HEK293 (cell line): ENCODE measurements around the gene NLGN1.

Source experiments
- BCL11A ChIP-seq: fragments of 450-650 bp; formaldehyde crosslinking; IDR thresholded peaks from 2 replicates; pipeline ENCODE4 v1.5.1; 2016; ENCODE audit warnings: low read depth, missing biosample characterization, missing genetic modification characterization
- GFI1B ChIP-seq: fragments of 450-650 bp; formaldehyde crosslinking; IDR thresholded peaks from 2 replicates; pipeline ENCODE4 v1.5.1; 2016; ENCODE audit warnings: missing biosample characterization, missing genetic modification characterization
- GLIS1 ChIP-seq: fragments of 450-650 bp; formaldehyde crosslinking; IDR thresholded peaks from 2 replicates; pipeline ENCODE4 v1.5.1; 2016; ENCODE audit warnings: missing biosample characterization, missing genetic modification characterization
- HOXD13 ChIP-seq: sonication (generic); formaldehyde crosslinking; IDR thresholded peaks from 2 replicates; pipeline ENCODE4 v1.8.0; 2022; ENCODE audit warnings: missing genetic modification reagents, borderline replicate concordance
- KLF9 ChIP-seq: fragments of 450-650 bp; formaldehyde crosslinking; IDR thresholded peaks from 2 replicates; pipeline ENCODE4 v1.5.1; 2016; ENCODE audit warnings: missing biosample characterization, missing genetic modification characterization, low read depth
- PRDM2 ChIP-seq: fragments of 450-650 bp; formaldehyde crosslinking; IDR thresholded peaks from 2 replicates; pipeline ENCODE4 v1.5.1; 2016; ENCODE audit warnings: missing biosample characterization, missing genetic modification characterization, borderline replicate concordance
- SCRT1 ChIP-seq: fragments of 450-650 bp; formaldehyde crosslinking; IDR thresholded peaks from 2 replicates; pipeline ENCODE4 v1.5.1; 2016; ENCODE audit warnings: missing biosample characterization, missing genetic modification characterization, borderline replicate concordance
- TRIM28 ChIP-seq: IDR thresholded peaks from 2 replicates; pipeline ENCODE4 v1.6.1; 2011; ENCODE audit warnings: low read length, control low read depth, borderline replicate concordance
- ZBTB1 ChIP-seq: fragments of 450-650 bp; formaldehyde crosslinking; IDR thresholded peaks from 2 replicates; pipeline ENCODE4 v1.5.1; 2016; ENCODE audit warnings: missing biosample characterization, missing genetic modification characterization
- ZBTB20 ChIP-seq: fragments of 450-650 bp; formaldehyde crosslinking; IDR thresholded peaks from 2 replicates; pipeline ENCODE4 v1.5.1; 2016; ENCODE audit warnings: missing biosample characterization, missing genetic modification characterization
- ZBTB48 ChIP-seq: fragments of 450-650 bp; formaldehyde crosslinking; IDR thresholded peaks from 2 replicates; pipeline ENCODE4 v1.5.1; 2016; ENCODE audit warnings: missing biosample characterization, missing genetic modification characterization
- ZBTB7A ChIP-seq: fragments of 450-650 bp; formaldehyde crosslinking; IDR thresholded peaks from 2 replicates; pipeline ENCODE4 v1.5.1; 2016; ENCODE audit warnings: low read depth, missing biosample characterization, missing genetic modification characterization
- ZEB2 ChIP-seq: fragments of 450-650 bp; formaldehyde crosslinking; IDR thresholded peaks from 2 replicates; pipeline ENCODE4 v1.5.1; 2016; ENCODE audit warnings: missing biosample characterization, missing genetic modification characterization
- ZFHX2 ChIP-seq: fragments of 450-650 bp; formaldehyde crosslinking; conservative IDR thresholded peaks from 2 replicates; pipeline ENCODE4 v1.5.1; 2016; ENCODE audit warnings: missing biosample characterization, missing genetic modification characterization
- ZFP37 ChIP-seq: fragments of 450-650 bp; formaldehyde crosslinking; IDR thresholded peaks from 2 replicates; pipeline ENCODE4 v1.5.1; 2016; ENCODE audit warnings: missing biosample characterization, missing genetic modification characterization
- ZNF184 ChIP-seq: fragments of 450-650 bp; IDR thresholded peaks from 2 replicates; pipeline ENCODE4 v1.5.1; 2018; ENCODE audit warnings: missing biosample characterization, mild to moderate bottlenecking, missing genetic modification characterization
- ZNF223 ChIP-seq: fragments of 450-650 bp; formaldehyde crosslinking; IDR thresholded peaks from 2 replicates; pipeline ENCODE4 v1.5.1; 2016; ENCODE audit warnings: missing biosample characterization, missing genetic modification characterization
- ZNF24 ChIP-seq: fragments of 450-650 bp; formaldehyde crosslinking; IDR thresholded peaks from 2 replicates; pipeline ENCODE4 v1.5.1; 2016; ENCODE audit warnings: missing biosample characterization, missing genetic modification characterization
- ZNF274 ChIP-seq, 2 experiments: fragments of 200-500 bp in 1 of 2; fragments of 450-650 bp in 1 of 2; sonication (Bioruptor generic) in 1 of 2; formaldehyde crosslinking in 1 of 2; IDR thresholded peaks; 2 replicates each; pipeline versions ENCODE4 v1.5.1 to v1.6.1; 2014 to 2016; ENCODE audit warnings: borderline replicate concordance in 1 of 2, inconsistent platforms in 1 of 2, low read length in 1 of 2, missing biosample characterization in 1 of 2, missing genetic modification characterization in 1 of 2
- ZNF37A ChIP-seq: fragments of 450-650 bp; IDR thresholded peaks from 2 replicates; pipeline ENCODE4 v1.5.1; 2018; ENCODE audit warnings: missing biosample characterization, missing genetic modification characterization
- ZNF488 ChIP-seq: fragments of 450-650 bp; formaldehyde crosslinking; IDR thresholded peaks from 2 replicates; pipeline ENCODE4 v1.5.1; 2016; ENCODE audit warnings: missing biosample characterization, missing genetic modification characterization
- ZNF501 ChIP-seq: fragments of 450-650 bp; formaldehyde crosslinking; IDR thresholded peaks from 2 replicates; pipeline ENCODE4 v1.5.1; 2016; ENCODE audit warnings: missing biosample characterization, missing genetic modification characterization
- ZNF529 ChIP-seq: fragments of 450-650 bp; formaldehyde crosslinking; IDR thresholded peaks from 2 replicates; pipeline ENCODE4 v1.5.1; 2017; ENCODE audit warnings: missing genetic modification characterization, missing biosample characterization; ENCODE audit not compliant: insufficient replicate concordance
- ZNF561 ChIP-seq: fragments of 450-650 bp; IDR thresholded peaks from 2 replicates; pipeline ENCODE4 v1.5.1; 2018; ENCODE audit warnings: missing biosample characterization, missing genetic modification characterization, borderline replicate concordance
- ZNF585B ChIP-seq: fragments of 450-650 bp; formaldehyde crosslinking; IDR thresholded peaks from 2 replicates; pipeline ENCODE4 v1.5.1; 2016; ENCODE audit warnings: missing biosample characterization, missing genetic modification characterization
- ZNF596 ChIP-seq: fragments of 450-650 bp; IDR thresholded peaks from 2 replicates; pipeline ENCODE4 v1.5.0; 2018; ENCODE audit warnings: missing biosample characterization, mild to moderate bottlenecking, missing genetic modification characterization, moderate library complexity
- ZNF76 ChIP-seq: fragments of 450-650 bp; formaldehyde crosslinking; IDR thresholded peaks from 2 replicates; pipeline ENCODE4; 2016; ENCODE audit warnings: low read depth, missing biosample characterization, missing genetic modification characterization, borderline replicate concordance
- ZSCAN23 ChIP-seq: fragments of 450-650 bp; formaldehyde crosslinking; IDR thresholded peaks from 2 replicates; pipeline ENCODE4 v1.5.1; 2016; ENCODE audit warnings: missing biosample characterization, missing genetic modification characterization
- TF ChIP-seq, protein P1 (sequence below): fragments of 450-650 bp; formaldehyde crosslinking; IDR thresholded peaks from 2 replicates; pipeline ENCODE4 v1.5.1; 2016; ENCODE audit warnings: missing biosample characterization, missing genetic modification characterization

The NLGN1 gene

DNA sequence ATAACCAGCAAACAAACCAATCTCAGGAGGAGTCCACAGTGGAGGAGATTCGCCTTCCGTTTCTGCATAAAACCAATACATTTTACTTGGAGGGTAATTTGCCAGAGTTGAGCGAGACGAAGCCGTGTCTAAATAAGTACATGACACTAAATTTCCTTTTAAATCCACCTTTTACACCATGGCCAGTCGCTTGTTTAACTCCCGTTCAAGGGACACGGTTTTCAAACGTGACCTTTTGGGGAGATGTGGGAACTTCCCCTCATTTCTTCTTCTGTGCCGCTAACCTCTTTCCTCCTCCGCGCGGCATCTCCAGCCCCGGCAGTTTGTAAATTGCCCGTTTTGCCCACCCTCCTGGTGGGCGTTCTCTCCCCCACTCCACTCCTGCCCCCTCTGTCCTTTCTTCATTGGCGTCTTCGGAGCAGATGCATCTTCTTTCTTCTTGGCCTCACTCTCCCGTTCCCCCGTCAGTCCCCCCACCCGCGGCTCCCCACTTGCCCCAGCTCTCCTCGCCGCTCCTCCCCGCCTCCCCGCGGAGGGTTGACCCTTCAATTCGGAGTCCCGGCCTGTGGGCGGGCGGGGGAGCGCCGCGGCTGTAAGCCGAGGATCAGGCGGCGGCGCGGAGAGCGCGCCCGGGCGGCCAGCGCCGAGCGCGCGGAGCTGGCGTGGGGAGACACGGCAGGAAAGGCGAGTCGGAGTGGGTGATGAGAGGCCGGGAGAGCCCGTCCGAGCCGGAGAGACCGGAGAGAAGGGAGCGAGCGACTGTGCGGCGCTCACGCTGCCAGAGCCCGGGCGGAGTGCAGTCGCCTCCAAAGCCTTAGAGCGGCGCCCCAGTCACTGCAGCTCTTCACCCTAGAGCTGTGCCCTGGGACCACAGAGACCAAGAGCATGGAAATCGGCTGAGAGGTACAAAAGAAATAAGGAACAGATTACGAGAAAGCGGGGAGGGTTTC is at the start of gene NLGN1 (continued):
- TF ChIP-seq ZNF76 = peak; percentile 82
- TF ChIP-seq GFI1B (tag by site-specific recombination) = no peak
- 0 out of 2 replicates have a peak, but pooled peaks have one; percentile 52 for TF ChIP-seq ZEB2 (tag by site-specific recombination)
- TF ChIP-seq BCL11A = 0 out of 2 replicates have a peak, but pooled peaks have one; percentile 68
- TF ChIP-seq ZBTB7A (tag by site-specific recombination) = no peak
- TF ChIP-seq ZFP37 = 0 out of 2 replicates have a peak, but pooled peaks have one; percentile 18
- TF ChIP-seq ZBTB20 = no peak; the same call in 1 of the 2 replicates
- TF ChIP-seq ZSCAN23 = peak; percentile 17; the same call in 1 of the 2 replicates
- TF ChIP-seq GLIS1 (tag by site-specific recombination) = peak; percentile 49
- peak; percentile 21; the same call in 1 of the 2 replicates for TF ChIP-seq ZNF561 (tag by site-specific recombination)
- peak; percentile 50; the same call in 1 of the 2 replicates for TF ChIP-seq ZNF596 (tag by site-specific recombination)
- TF ChIP-seq ZNF223 (tag by site-specific recombination) = no peak
- no peak for TF ChIP-seq ZNF529 (tag by site-specific recombination)
- 0 out of 2 replicates have a peak, but pooled peaks have one; percentile 28 for TF ChIP-seq ZNF24
- TF ChIP-seq ZNF501 = no peak
- no peak for TF ChIP-seq ZNF488 (tag by site-specific recombination)
- no peak for TF ChIP-seq SCRT1 (tag by site-specific recombination)
- no peak for TF ChIP-seq TRIM28
- no peak for TF ChIP-seq ZNF274 (IDR thresholded peaks at IDR 0.05; ENCODE audit: low read length)
- TF ChIP-seq ZNF274 (tag by site-specific recombination; IDR thresholded peaks at IDR 0.05; ENCODE audit: borderline replicate concordance) = no peak
- TF ChIP-seq ZBTB1 (tag by site-specific recombination) = 0 out of 2 replicates have a peak, but pooled peaks have one; percentile 35
- peak; percentile 96 for TF ChIP-seq ZFHX2 (tag by site-specific recombination)
- TF ChIP-seq PRDM2 (tag by site-specific recombination) = no peak
- TF ChIP-seq, protein P1, sequence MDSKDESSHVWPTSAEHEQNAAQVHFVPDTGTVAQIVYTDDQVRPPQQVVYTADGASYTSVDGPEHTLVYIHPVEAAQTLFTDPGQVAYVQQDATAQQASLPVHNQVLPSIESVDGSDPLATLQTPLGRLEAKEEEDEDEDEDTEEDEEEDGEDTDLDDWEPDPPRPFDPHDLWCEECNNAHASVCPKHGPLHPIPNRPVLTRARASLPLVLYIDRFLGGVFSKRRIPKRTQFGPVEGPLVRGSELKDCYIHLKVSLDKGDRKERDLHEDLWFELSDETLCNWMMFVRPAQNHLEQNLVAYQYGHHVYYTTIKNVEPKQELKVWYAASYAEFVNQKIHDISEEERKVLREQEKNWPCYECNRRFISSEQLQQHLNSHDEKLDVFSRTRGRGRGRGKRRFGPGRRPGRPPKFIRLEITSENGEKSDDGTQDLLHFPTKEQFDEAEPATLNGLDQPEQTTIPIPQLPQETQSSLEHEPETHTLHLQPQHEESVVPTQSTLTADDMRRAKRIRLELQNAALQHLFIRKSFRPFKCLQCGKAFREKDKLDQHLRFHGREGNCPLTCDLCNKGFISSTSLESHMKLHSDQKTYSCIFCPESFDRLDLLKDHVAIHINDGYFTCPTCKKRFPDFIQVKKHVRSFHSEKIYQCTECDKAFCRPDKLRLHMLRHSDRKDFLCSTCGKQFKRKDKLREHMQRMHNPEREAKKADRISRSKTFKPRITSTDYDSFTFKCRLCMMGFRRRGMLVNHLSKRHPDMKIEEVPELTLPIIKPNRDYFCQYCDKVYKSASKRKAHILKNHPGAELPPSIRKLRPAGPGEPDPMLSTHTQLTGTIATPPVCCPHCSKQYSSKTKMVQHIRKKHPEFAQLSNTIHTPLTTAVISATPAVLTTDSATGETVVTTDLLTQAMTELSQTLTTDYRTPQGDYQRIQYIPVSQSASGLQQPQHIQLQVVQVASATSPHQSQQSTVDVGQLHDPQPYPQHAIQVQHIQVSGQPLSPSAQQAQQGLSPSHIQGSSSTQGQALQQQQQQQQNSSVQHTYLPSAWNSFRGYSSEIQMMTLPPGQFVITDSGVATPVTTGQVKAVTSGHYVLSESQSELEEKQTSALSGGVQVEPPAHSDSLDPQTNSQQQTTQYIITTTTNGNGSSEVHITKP = peak; percentile 90
- TF ChIP-seq ZNF585B (tag by site-specific recombination) = no peak
- TF ChIP-seq KLF9 = peak; percentile 58; the same call in 1 of the 2 replicates
- TF ChIP-seq ZNF37A (tag by site-specific recombination) = no peak
- no peak for TF ChIP-seq ZNF184 (tag by site-specific recombination)
- TF ChIP-seq HOXD13 (CRISPR knock-in tag) = no peak
- peak; percentile 29 for TF ChIP-seq ZBTB48 (tag by site-specific recombination)
